Transverse colon (tissue), 4 donors: ENCODE data around the gene ARL9. TPM values are rescaled to one million over a fixed set of nuclear protein-coding genes. Genes with fewer than 3 reads are reported as not detected.

Source experiments
- DNase-seq: peaks from one replicate; pipeline ENCODE4 v3.0.0-alpha.2; 2019
- H3K27ac ChIP-seq, 4 donors: fragments of 200-600 bp; sonication (generic); 2 replicates each; pipeline ENCODE4 v1.5.1; 2016 to 2018; ENCODE audit warnings: inconsistent platforms in 4 of 4
- H3K27me3 ChIP-seq: fragments of 200-600 bp; sonication (generic); 2 replicates; pipeline ENCODE4 v1.5.1; 2017; ENCODE audit warnings: inconsistent platforms
- H3K36me3 ChIP-seq, 4 donors: fragments of 200-600 bp; sonication (generic); 2 replicates each; pipeline ENCODE4 v1.5.1; 2017 to 2019; ENCODE audit warnings: inconsistent platforms in 4 of 4
- H3K4me1 ChIP-seq, 4 donors: fragments of 200-600 bp; sonication (generic); 2 replicates each; pipeline ENCODE4 v1.5.1; 2017 to 2020; ENCODE audit warnings: inconsistent platforms in 4 of 4
- H3K4me3 ChIP-seq, 4 donors: fragments of 200-600 bp; sonication (generic); 1 replicate in 1 of 4; 2 replicates in 3 of 4; pipeline versions ENCODE4 v1.5.1 to v1.6.1; 2017 to 2019; ENCODE audit warnings: inconsistent platforms in 4 of 4
- H3K9me3 ChIP-seq, 2 donors: fragments of 200-600 bp; sonication (generic); 2 replicates each; pipeline ENCODE4 v1.5.1; 2017 to 2019; ENCODE audit warnings: inconsistent platforms in 2 of 2
- CTCF ChIP-seq, 5 experiments: fragments of 200-600 bp in 3 of 5; fragments of 450-650 bp in 2 of 5; sonication (generic) in 3 of 5; IDR thresholded peaks; 1 replicate in 2 of 5; 2 replicates in 3 of 5; pipeline ENCODE4 v1.5.1; 2016 to 2017; ENCODE audit warnings: antibody characterized with exemption in 5 of 5, inconsistent platforms in 3 of 5, mild to moderate bottlenecking in 2 of 5, moderate library complexity in 1 of 5
- EP300 ChIP-seq: sonication (generic); formaldehyde crosslinking; IDR thresholded peaks from one replicate; pipeline ENCODE4 v1.6.1; 2017; ENCODE audit warnings: antibody characterized with exemption, low read depth
- POLR2A ChIP-seq: fragments of 450-650 bp; IDR thresholded peaks from one replicate; pipeline ENCODE4 v1.6.1; 2016; ENCODE audit warnings: antibody characterized with exemption, mild to moderate bottlenecking, moderate library complexity
- POLR2AphosphoS5 ChIP-seq, 3 donors: sonication (generic); formaldehyde crosslinking; IDR thresholded peaks; one replicate each; pipeline ENCODE4 v1.6.1; 2016; ENCODE audit warnings: antibody characterized with exemption in 3 of 3
- WGBS, 2 donors: methylation state at CpG; one replicate each; pipeline ENCODE4 v1.1.5; 2018; ENCODE audit warnings: low coverage in 1 of 2; 5-methylcytosine and 5-hydroxymethylcytosine counted together
- in situ Hi-C, 4 donors: fragments of 200-750 bp; cut with MboI; loops; one replicate each; pipeline versions ENCODE4 v1.15.0 to v1.15.1; 2017; ENCODE audit warnings: low sequenced_read_pairs in 3 of 4, low pct_ligation_motif_present in 1 of 4, low pct_unique_long_range_greater_than_20kb in 1 of 4
- intact Hi-C: fragments of 100-400 bp; cut with DNase I; formaldehyde crosslinking; loops from one replicate; pipeline ENCODE4 v1.15.1; 2023; ENCODE audit warnings: low total_unique reads
- total RNA-seq, 4 donors: library from RNA; depleted of rRNA; stranded (reverse); fragments of >200 nt; gene quantifications; one replicate each; pipeline ENCODE4 v1.1.0, GENCODE V29; 2016

Gene ARL9
- total RNA-seq, 4 donors from 2014 or later = not detected

GRCh38 chr4:56513517-56513916, 7.9 kb downstream of the ARL9 start:
- 73 to 100% methylated on average over 1 to 2 of the region's 2 CpGs for WGBS, 2 donors
- in situ Hi-C loops (no loop called here), intact Hi-C loops (no loop called here)
- Histone ChIP-seq H3K36me3 (no peaks in the 10 kb centered on the region), H3K27me3 (no peaks in the 10 kb centered on the region), H3K4me3 (no peak overlapping the region), H3K9me3 (no peaks in the 10 kb centered on the region), H3K4me1 (no peaks in the 10 kb centered on the region), H3K27ac (no peak overlapping the region)
- no peak for TF ChIP-seq POLR2A
- TF ChIP-seq EP300 = no peak
- no peak for TF ChIP-seq CTCF (IDR thresholded peaks at IDR 0.05)
- TF ChIP-seq POLR2AphosphoS5 (IDR thresholded peaks at IDR 0.05) = no peak
- DNase-seq = no peak

DNA sequence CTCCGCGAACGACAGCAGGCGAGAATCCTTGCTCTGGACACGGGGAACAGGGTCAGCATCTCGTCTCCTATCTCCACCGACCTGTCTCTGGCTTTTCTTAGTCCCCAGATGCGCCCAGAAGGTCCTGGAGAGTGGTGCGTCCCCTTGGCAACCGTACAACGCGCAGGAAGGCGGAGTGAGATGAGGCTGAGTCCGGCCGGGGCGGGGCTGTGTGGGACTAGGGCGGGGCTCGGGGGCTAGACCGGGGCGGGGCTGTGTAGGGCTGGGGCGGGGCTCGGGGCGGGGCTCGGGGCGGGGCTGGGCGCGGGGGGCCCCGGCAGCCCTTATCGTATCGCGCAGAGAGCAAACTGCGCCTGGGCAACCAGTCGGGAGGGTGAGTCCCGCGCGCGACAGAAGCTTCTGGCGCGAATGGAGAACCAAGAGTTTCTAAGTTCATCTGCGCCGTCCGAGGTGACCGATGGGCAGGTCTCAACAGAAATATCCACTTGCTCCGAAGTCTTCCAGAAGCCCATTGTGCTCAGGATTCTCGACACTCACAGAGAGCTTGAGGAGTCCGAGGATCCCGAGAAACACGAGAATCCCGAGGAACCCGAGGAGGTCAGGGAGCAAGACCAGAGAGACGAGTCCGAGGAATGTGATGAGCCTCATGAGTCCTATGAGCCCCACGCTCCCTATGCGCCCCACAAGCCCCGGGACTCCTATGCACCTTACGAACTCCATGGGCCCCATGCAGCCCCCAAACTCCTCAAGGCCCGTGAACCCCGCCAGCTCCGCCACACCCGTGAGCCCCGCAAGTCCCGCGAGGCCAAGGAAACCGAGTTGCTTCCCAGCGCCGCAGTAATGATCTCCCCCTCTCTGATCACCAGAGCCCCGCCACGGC, 24.9 kb downstream of the ARL9 start:
- TF ChIP-seq POLR2AphosphoS5 (IDR thresholded peaks at IDR 0.05) (peak in 2 of 3 donors; percentile 14 to 73), POLR2A (no peak)
- in situ Hi-C loops = no loop called here
- DNase-seq = peak; percentile 90
- H3K4me1 ChIP-seq = peaks cover 0 to 16% (median 8%) of the 10 kb centered on the region in 4 donors
- no peaks in the 10 kb centered on the region for H3K36me3 ChIP-seq
- peak overlapping the region; percentile 36 to 70 (median 38) for H3K4me3 ChIP-seq
- H3K27me3 ChIP-seq = peaks cover 38% of the 10 kb centered on the region
- peak overlapping the region in 3 of 4 donors; percentile 41 to 62 (median 47) for H3K27ac ChIP-seq
- intact Hi-C loops = loop anchor here (10.0 kb wide), 1 partner anchor 96 kb away; the partner anchor contains the start of genes PAICS and PPAT
- no peaks in the 10 kb centered on the region for H3K9me3 ChIP-seq
- 8% methylated on average over 53 of the region's 68 CpGs; no CpG with 5 or more reads in 1 of the 2 donors for WGBS, 2 donors

DNA sequence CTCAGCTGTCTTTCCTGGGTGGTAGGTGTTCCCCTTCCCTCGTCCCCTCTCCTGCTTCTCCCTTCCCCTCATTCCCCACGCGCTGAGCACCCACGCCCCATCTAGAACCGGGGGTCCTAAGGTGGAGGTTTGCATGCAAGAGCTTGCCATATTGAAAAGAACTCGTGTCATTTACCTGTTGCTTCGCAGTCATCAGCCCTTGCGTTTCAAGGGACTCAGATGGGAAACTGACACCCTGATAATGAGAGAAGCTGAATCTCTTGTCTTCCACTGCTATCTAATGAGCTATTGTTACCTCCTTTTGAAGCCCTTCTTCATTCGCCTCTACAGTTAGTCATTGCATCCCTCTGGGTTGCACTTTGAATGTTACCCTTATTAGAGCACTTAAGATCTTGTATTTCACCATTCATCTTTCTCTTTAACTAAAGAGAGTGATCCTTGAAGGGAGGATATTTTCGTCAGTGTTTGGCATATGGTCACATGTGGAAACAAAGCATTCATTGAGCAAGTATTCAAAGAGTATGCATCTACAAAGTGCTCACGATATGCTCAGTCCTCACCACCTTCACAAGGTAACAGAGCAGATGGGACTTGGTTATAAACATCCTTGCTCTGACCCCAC, 25.7 kb downstream of the ARL9 start:
- peak overlapping the region in 3 of 4 donors; percentile 37 to 70 (median 40) for H3K4me3 ChIP-seq
- no peak for DNase-seq
- H3K9me3 ChIP-seq = no peaks in the 10 kb centered on the region
- in situ Hi-C loops = no loop called here
- peaks cover 38% of the 10 kb centered on the region for H3K27me3 ChIP-seq
- TF ChIP-seq POLR2AphosphoS5 (IDR thresholded peaks at IDR 0.05) = no peak
- no peak for TF ChIP-seq CTCF (IDR thresholded peaks at IDR 0.05)
- no peak for TF ChIP-seq POLR2A
- TF ChIP-seq EP300 = no peak
- no peaks in the 10 kb centered on the region for H3K36me3 ChIP-seq
- WGBS, 2 donors = 44 to 49% methylated on average over 7 to 11 of the region's 11 CpGs
- H3K27ac ChIP-seq = peak overlapping the region in 3 of 4 donors; percentile 41 to 62 (median 47)
- peaks cover 0 to 16% (median 8%) of the 10 kb centered on the region in 4 donors for H3K4me1 ChIP-seq
- intact Hi-C loops = loop anchor here (10.0 kb wide), 1 partner anchor 96 kb away; the partner anchor contains the start of genes PAICS and PPAT

DNA sequence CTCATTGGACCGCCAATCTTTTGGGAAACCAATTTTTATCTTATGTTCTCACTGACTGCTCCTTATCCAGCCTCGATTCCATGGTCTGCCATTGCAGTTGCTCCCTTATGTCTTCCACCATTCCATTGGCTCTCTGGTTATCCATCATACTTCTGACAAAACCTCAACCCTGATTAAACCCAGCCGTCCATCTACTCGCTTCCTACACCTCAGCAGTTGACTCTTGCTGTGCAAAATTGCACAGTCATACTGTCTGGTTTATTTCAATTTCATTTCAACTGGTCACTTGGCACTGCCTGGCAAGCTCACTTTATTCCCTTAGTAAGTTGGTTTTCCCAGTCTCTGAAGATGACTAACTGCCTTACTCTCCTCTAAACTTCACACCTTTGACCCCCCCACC, 26.2 kb downstream of the ARL9 start:
- peaks cover 0 to 16% (median 8%) of the 10 kb centered on the region in 4 donors for H3K4me1 ChIP-seq
- no peak overlapping the region for H3K4me3 ChIP-seq
- 67 to 79% methylated on average over 4 of the region's 4 CpGs for WGBS, 2 donors
- H3K27me3 ChIP-seq = peaks cover 38% of the 10 kb centered on the region
- intact Hi-C loops (loop anchor here (10.0 kb wide), 1 partner anchor 97 kb away; the partner anchor contains the start of genes PAICS and PPAT), in situ Hi-C loops (no loop called here)
- no peaks in the 10 kb centered on the region for H3K36me3 ChIP-seq
- peak in 1 of 3 donors; percentile 57 for TF ChIP-seq POLR2AphosphoS5 (IDR thresholded peaks at IDR 0.05)
- TF ChIP-seq CTCF (IDR thresholded peaks at IDR 0.05) = no peak
- H3K27ac ChIP-seq = no peak overlapping the region
- H3K9me3 ChIP-seq = no peaks in the 10 kb centered on the region
- DNase-seq = no peak
